NCI-H128 (cell line): ENCODE results near the gene SPRED3.

Experiments used
- DNase-seq: peaks from one replicate; lab custom pipeline; 2025; ENCODE audit not compliant: unreplicated experiment; lab: John Stamatoyannopoulos, UW

The SPRED3 gene

DNA sequence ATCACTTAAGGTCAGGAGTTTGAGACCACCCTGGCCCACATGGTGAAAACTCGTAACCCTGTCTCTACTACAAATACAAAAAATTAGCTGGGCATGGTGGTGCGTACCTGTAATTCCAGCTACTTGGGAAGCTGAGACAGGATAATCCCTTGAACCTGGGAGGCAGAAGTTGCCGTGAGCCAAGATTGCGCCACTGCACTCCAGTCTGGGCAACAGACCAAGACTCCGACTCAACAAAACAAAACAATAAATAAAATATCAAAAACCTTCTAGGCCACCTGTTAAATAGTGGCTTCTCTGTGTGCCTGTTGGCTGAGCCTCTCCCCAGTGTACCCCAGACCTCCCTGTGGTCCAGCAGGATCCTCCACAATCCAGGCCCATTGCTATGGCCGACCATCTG is 17.4 kb upstream of the SPRED3 start:
- no peak for DNase-seq

GRCh38 chr19:38373907-38374331 is 14.6 kb upstream of the SPRED3 start:
- no peak for DNase-seq

DNA sequence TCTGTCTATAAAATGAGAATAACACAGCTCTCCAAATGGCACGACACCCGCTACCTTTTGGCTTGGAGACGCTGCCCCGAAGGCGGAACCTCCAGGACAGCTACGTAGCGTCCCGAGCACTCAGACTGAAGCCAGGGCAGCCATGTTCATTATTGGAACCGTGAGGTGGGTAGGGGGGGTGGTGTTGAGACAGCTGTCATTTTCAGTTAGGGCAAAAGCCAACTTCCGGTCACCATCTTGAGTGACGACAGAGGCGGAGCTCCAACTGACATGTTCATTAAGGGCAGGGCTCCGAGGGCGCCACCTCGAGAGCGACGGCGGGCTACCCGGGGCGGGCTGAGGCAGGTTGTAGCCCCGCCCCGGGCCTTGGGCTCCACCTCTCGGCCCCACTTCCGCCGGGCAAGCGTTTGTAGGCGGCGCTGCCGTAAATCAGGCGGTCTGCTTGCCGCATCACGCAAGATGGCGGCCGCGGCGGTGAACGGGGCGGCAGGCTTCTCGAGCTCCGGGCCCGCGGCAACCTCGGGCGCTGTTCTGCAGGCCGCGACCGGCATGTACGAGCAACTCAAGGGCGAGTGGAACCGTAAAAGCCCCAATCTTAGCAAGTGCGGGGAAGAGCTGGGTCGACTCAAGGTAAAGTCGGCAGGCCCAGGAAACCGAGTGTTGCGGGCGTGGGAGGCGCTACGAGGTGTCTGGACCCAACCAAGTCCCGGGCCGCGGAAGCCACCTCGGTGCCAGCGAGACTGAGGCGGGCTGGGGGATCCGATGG is 14.0 kb upstream of the SPRED3 start, which contains the start of gene PSMD8:
Gene PSMD8, plus strand, starts transcription at position 240 of the 766 bp plus-strand sequence. Its CDS starts 31 bp downstream, at position 271.
- DNase-seq, result peak; percentile 98

- DNase-seq, result no peak
Observed at GRCh38 chr19:38375098-38375493, 13.4 kb upstream of the SPRED3 start.

DNA sequence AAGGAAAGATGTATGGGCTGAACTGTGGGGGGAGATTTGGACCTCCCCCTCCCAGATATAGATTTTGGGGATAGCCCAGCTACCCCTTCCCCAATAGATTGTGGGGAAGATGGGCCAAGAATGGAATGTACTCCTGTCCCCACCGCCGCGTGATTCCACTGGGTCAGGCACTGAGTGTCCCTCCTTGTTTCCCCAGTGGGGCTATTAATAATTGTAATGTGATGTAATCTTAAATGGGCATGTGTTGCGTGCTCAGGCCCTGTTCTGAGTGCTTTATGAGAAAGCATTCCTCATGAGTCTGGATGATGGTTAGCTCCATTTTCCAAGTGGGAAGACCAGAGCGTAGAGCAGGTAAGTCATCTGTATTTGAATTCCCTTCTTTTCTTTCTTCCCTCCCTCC is 12.7 kb upstream of the SPRED3 start:
- no peak for DNase-seq

DNA sequence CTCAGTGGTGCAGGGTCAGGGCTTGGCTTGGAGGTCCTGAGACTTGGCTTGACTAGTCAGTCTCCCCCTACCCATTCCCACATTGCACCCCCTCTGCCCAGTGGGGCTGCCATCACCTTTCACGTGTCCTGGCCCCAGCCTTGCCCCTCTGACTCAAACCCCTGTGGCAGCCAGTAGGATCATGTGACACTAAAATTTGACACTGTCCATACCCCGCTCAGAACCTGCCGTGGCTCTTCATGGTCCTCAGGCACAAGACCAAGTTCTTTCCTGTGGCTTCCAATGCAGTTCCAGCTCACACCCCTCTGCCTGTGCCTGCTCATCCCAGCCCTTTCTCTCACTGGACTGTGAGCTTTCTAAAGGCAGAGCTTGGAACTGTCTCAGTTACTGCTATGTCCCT is 11.9 kb upstream of the SPRED3 start:
- no peak for DNase-seq

DNA sequence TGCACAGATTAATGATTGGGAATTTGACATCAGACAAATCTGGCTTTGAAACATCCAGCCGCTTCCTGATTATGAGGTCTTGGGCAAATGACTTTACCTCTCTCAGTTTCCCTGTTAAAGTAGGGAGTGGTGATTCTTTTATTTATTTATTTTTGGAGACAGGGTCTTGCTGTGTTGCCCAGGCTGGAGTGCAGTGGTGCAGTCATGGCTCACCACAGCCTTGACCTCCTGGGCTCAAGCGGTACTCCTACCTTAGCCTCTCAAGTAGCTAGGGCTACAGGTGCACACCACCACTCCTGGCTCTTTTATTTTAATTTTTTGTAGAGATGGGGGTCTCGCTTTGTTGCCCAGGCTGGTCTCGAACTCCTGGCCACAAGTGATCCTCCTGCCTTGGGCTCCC is 11.4 kb upstream of the SPRED3 start:
- DNase-seq, result no peak

DNA sequence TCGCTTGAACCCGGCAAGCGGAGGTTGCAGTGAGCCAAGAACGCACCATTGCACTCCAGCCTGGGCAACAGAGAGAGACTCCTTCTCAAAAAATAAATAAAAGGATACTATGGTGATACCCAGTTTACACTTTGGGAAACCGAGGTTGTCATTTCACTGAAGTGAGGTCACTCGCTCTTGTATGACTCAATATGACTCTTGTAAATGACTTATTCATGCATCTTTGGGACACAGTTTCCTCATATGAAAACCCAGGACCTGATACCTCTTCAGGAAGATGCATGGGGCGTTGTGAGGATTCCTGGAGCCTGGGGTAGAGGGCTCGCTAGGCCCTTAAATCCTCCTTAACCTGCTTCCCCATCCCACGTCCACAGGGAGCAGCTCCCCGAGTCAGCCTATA is 9.6 kb upstream of the SPRED3 start:
- no peak for DNase-seq

- no peak for DNase-seq
Observed at GRCh38 chr19:38381138-38381537, 7.4 kb upstream of the SPRED3 start.

DNA sequence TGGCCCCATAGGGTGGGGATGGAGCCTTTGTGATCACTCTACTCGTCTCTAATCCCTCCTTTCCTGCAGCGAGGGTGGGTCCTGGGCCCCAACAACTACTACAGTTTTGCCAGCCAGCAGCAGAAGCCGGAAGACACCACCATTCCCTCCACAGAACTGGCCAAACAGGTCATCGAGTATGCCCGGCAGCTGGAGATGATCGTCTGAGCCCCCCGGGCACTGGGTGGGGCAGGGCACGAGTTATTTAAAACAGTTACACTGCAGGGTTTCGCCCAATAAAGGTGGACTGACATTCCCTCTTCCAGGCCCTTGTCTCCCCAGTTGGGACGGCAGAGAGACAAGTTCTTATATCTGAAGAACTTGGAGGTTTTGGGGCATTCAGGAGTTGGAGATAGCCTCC is 5.3 kb upstream of the SPRED3 start:
- no peak for DNase-seq

GRCh38 chr19:38383743-38384142 is 4.8 kb upstream of the SPRED3 start:
- no peak for DNase-seq

DNA sequence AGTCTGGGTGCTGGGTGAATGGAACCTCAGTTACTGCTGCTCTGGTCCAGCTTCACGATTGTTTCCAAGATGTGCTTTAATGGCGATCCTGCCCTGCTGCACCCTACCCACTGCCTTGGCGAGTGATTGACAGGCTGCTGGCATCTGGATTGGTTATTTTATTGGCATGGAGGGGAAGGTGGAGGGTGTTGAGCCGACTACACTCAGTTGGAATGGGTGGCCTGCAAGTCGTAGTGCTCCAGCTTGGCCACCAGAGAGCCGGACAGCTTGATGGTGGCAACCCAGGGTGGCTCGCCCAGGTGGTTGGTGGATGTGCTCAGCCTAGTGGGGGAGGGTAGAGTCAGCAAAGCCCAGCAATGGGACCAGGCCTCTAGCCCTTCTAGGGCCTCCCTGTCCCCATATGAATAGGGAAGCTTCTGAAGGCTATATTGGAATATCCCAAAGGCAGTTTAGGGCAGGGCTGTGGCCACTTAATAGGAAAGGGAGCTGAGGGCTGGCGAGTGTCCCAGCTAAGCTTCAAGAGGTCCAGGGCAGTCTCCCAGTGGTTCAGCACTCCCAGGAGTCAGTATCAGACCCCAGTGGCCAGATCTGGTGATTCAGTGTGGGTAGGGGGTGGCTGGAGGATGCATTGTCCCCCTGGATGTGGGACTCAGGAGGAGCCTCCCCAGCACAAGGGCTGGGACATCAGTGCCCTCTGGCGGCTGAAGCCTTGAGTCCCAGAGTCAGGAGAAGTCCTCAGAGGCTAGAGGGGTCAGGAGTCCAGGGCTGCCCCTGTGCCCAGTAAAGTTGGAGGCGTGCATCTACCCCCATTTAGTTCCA is 4.1 kb upstream of the SPRED3 start:
- DNase-seq, result no peak

DNA sequence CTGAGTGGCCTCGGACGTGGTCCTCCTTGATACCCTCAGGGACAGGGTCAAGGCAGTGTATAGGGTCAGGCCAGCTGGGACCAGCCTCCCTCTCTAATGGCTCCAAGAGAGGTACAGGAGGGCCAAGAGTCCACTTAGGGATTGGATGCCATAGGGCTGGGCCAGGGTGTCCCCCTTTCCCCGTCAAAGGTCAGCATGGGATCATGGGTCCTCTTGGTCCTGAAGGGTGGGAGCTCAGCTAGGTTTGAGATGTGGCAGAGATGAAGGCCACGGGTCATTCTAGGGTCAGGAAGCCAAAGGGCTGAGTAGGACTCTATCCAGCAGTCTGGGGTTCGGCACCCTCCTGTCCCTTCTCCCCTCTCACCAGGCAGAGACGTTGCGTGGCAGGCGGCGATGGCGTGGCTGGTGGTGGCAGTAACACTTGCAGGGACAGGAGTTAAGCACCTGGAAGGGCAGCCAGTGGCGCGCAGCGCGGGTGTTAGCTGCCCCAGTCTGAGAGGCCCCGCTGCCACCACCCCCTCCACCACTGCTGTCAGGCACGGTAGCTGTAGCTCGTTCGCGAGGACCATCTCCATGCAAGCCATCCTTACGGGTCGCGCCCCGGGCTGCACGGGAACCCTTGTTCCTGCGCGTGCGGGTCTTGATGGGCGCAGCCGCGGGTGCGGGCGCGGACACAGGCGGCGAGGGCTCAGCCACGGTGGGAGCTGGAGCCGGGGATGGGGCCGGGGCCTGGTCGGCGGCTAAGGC is 3.3 kb upstream of the SPRED3 start:
- no peak for DNase-seq

DNA sequence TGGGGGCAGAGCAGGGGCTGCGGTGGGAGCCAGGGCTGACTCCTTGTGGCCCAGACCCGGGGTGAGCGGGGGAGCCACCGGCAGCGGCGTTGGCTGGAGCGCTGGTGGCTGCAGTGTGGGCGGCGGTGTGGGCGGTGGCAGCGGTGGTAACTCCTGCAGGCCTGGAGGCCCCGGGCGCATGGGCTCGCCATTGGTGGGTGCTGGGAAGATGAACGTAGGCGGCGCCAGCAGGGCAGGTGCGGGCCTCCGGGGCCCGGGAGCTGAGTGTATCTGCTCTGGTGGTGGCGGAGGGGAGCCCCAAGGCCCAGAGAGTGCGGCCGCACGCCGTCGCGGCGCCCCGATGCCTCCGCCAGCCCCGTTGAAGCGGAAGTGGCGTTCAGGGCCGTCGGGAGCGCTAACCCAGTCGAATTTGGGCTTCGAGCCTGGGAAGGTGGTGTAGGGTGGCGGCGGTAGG is 2.7 kb upstream of the SPRED3 start:
- DNase-seq, result no peak

DNA sequence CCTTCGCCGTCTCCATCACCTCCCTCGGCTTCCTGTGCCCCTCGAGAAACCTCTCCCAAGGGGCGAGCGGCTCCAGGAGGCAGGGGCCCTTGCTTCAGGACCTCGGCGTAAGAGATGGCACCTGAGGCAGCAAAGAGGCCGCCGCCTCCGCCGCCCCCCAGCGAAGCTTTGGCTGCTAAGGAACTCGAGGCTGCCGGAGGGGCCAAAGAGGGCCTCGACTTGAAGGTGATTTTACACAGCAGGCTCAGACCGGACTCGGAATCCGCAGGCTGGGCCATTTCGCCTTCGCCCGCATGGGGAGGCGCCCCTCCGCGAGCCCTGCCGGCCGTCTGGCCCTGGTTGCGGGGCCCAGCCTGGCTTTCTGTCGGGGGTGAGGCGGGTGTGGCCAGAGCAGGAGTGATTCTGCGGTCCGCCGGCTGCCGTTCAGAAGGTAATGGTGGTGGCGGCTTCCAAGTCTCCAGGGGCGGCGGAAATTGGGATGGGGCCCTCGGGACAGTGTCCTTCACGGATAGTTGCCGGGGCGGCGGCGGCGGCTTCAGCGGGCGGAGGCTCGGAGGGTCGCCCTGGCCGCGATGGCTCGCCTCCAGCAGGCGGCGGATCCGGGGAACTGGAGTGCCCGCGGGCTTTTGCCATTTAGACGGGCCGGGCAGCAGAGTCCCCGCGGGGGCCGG is 2.1 kb upstream of the SPRED3 start:
- no peak for DNase-seq

DNA sequence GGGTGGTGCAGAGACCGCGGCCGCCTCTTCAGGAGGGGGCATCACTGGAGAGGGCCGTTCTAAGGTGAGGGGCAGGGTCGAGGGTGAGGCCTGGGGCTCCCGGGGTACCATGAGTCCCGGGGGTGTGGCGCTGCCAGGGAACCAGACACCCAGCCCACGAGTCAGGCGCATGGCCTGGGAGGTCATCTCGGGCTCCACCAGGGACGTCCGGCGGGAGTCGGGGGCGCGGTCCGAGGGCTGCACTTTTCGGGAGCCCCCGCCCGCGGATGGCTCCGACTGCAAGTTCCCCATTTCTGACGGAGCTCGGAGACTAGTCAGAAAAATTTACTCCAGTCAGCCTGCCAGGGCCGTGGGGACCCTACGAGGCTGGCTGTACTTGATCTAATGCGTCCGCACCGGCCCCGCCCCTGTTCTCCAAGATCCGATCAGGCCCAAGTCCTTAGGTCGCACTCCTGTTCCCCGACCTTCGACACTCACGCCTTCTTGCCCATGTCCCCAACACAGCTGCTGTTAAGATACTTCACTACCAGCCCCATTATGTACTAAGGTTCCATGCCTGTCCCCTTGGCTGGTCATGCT is 1.4 kb upstream of the SPRED3 start:
- DNase-seq, result no peak

DNA sequence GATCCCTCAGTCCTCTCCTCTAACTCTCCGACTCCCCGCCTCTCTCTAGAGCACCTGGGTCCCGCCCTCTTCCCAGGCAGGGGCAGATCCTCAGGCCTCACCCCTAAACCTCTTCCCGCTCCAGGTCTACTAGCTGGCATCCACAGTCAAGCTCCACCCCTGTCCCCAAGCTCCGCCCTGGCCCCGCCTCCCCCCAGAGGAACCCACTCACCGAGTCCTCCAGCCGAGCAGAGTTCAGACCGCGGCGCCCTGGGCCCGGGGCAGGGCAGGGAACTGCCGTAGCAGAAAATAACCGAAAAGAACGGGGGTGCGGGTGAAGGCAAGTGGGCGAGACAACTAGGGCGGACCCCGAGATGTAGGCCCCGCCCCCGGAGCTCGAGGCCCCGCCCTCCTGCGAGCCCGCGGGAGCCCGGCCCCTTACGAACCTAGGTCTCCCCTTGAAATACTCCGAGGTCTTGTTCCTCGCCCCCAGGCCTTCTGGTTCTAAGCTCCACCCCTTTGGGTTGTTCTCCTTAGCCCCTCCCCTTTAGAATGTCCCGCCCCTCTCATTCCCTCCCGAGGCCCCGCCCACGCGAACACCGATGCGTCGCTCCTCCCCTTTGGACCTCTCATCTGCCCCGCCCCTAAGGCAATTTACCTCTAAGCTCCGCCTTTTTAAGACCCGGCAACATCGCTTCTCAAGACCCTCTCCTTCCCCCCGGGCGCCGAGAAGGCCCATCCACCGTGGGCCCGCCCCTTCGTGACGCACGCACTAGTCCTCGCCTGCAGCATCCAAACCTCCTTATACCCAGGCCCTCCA is 748 bp upstream of the SPRED3 start, which contains the start of gene GGN:
Gene GGN, minus strand, starts transcription at position 485 of the 799 bp plus-strand sequence. CDS start 773 bp downstream, outside the sequence.
- DNase-seq, result peak; percentile 85

- peak; percentile 3 for DNase-seq
Observed at GRCh38 chr19:38389101-38389925, 816 bp downstream of the SPRED3 start.
